K562 (cell line): ENCODE results near the gene AQP11. TPM values are rescaled to one million over a fixed set of nuclear protein-coding genes. Genes with fewer than 3 reads are reported as not detected.

ENCODE experiments used
- CBX2 ChIP-seq: fragments of 200-600 bp; sonication (generic); IDR thresholded peaks from one replicate; pipeline ENCODE4 v1.6.1; 2012; ENCODE audit warnings: mild to moderate bottlenecking, low read length, inconsistent platforms; ENCODE audit not compliant: insufficient read depth, poor library complexity, severe bottlenecking
- COPS2 ChIP-seq: fragments of 450-650 bp; conservative IDR thresholded peaks from 2 replicates; pipeline ENCODE4 v1.6.1; 2016; ENCODE audit warnings: mild to moderate bottlenecking, moderate library complexity
- CTBP1 ChIP-seq: fragments of 450-650 bp; IDR thresholded peaks from 2 replicates; pipeline ENCODE4 v1.6.1; 2016; ENCODE audit warnings: borderline replicate concordance
- SMARCE1 ChIP-seq: fragments of 450-650 bp; IDR thresholded peaks from 2 replicates; pipeline ENCODE4 v1.7.1; 2016; ENCODE audit warnings: mild to moderate bottlenecking
- SNRNP70 ChIP-seq: fragments of 200-400 bp; formaldehyde crosslinking; optimal IDR thresholded peaks from 2 replicates; pipeline ENCODE3; 2017; ENCODE audit warnings: low read depth, low read length
- ZNF140 ChIP-seq: fragments of 250-450 bp; sonication (Bioruptor Pico); IDR thresholded peaks from 2 replicates; pipeline ENCODE4 v1.8.0; 2021; ENCODE audit warnings: moderate library complexity, mild to moderate bottlenecking, inconsistent platforms
- ZNF561 ChIP-seq: fragments of 450-650 bp; formaldehyde crosslinking; conservative IDR thresholded peaks from 2 replicates; pipeline ENCODE4 v1.4.0; 2020; ENCODE audit warnings: mild to moderate bottlenecking, moderate library complexity
- polyA plus RNA-seq, 8 experiments: library from polyadenylated mRNA; depleted of rRNA in 4 of 8; stranded (reverse) in 5 of 8; unstranded in 3 of 8; fragments of >200 nt; fragmentation: Nextera tagmentation in 2 of 8; fragmentation: Illumina TruSeq in 1 of 8; extraction: Ambion mirVana in 2 of 8; extraction: Trizol in 1 of 8; gene quantifications; 2 replicates each; pipeline versions ENCODE4 v1.2.1 to v1.2.3, GENCODE V29; 2011 to 2014; ENCODE audit warnings: inconsistent platforms in 1 of 8, missing spikeins in 1 of 8
- total RNA-seq, 7 experiments: library from RNA; depleted of rRNA in 6 of 7; stranded (reverse); fragments of >200 nt in 6 of 7; fragmentation: Illumina TruSeq in 2 of 7; extraction: Trizol in 2 of 7; gene quantifications; 2 replicates each; pipeline versions ENCODE4 v1.2.1 to v1.2.3, GENCODE V29; 2011 to 2021; ENCODE audit warnings: low replicate concordance in 1 of 7
- TF ChIP-seq, protein P1 (sequence below): fragments of 450-650 bp; IDR thresholded peaks from 2 replicates; pipeline ENCODE4 v1.6.1; 2016; ENCODE audit warnings: mild to moderate bottlenecking, moderate library complexity
- TF ChIP-seq, protein P2 (sequence below): IDR thresholded peaks from 2 replicates; pipeline ENCODE4 v1.6.1; 2011; ENCODE audit not compliant: insufficient read length; ENCODE audit errors: extremely low read depth
- TF ChIP-seq, protein P3 (sequence below), 2 experiments: fragments of 450-650 bp; conservative IDR thresholded peaks; 2 replicates each; pipeline ENCODE4 v1.6.1; 2017; ENCODE audit warnings: mild to moderate bottlenecking in 2 of 2, moderate library complexity in 2 of 2
- TF ChIP-seq, protein P4 (sequence below), 3 experiments: IDR thresholded peaks in 2 of 3; conservative IDR thresholded peaks in 1 of 3; 2 replicates each; pipeline ENCODE4 v1.5.1; 2011 to 2012; ENCODE audit warnings: low read length in 3 of 3, mild to moderate bottlenecking in 3 of 3, control low read depth in 2 of 3, improper control_type of control experiment in 1 of 3, inconsistent platforms in 1 of 3, low read depth in 1 of 3, mixed read lengths in 1 of 3, moderate library complexity in 1 of 3; ENCODE audit not compliant: insufficient read depth in 2 of 3

Gene AQP11
- total and polyA plus RNA-seq, 9 of the 15 experiments (the other 6 are each of a cell fraction or from before 2014, with no cell fraction given) = 0.09 to 1.0 (median 0.36) TPM

DNA sequence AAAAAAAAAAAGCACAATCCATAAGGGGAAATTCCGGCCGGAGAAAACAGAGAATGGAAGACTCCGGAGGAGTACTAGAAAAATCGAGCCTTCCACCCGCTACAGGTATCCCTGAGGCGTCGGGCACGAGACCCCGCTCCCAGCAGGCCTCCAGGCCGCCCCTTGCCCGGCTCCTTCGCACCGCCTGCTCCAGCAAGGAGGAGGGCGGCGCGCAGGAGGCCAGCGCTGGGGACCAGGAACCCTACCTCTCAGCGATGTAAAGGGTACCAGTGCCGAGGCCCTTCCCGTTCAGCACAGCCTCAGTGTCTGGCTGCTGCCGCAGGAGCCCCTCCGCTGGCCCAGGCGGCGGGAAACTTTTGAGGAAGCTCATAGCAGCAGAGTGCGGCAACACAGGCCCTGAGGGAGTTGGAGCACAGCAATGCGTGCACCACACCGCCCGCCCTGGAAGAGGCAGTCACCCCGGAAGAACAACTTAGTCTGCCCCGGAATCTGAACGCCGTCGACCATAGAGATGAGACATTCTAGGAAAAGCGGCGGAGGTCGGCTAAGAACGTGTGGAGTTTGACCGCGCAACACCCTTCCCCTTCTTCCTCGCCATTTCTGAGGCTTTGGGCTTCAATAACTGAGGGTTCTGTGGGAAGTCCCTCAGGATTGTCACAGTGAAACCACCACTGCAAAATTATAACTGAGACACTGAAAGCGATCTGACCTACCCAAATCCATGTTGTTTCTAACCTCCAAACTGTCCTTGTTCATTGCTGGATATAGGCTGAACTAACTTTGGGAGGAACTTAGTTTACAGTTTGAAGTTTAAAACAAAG lies 47.8 kb downstream of the AQP11 start, which contains the start of gene CLNS1A (continued):
- TF ChIP-seq CBX2 (no peak), COPS2 (no peak), ZNF561 (CRISPR knock-in tag) (no peak), CTBP1 (peak; percentile 64), SNRNP70 (no peak), SMARCE1 (peak; percentile 14; the same call in 1 of the 2 replicates), ZNF140 (CRISPR knock-in tag) (no peak)
- TF ChIP-seq, protein P1, sequence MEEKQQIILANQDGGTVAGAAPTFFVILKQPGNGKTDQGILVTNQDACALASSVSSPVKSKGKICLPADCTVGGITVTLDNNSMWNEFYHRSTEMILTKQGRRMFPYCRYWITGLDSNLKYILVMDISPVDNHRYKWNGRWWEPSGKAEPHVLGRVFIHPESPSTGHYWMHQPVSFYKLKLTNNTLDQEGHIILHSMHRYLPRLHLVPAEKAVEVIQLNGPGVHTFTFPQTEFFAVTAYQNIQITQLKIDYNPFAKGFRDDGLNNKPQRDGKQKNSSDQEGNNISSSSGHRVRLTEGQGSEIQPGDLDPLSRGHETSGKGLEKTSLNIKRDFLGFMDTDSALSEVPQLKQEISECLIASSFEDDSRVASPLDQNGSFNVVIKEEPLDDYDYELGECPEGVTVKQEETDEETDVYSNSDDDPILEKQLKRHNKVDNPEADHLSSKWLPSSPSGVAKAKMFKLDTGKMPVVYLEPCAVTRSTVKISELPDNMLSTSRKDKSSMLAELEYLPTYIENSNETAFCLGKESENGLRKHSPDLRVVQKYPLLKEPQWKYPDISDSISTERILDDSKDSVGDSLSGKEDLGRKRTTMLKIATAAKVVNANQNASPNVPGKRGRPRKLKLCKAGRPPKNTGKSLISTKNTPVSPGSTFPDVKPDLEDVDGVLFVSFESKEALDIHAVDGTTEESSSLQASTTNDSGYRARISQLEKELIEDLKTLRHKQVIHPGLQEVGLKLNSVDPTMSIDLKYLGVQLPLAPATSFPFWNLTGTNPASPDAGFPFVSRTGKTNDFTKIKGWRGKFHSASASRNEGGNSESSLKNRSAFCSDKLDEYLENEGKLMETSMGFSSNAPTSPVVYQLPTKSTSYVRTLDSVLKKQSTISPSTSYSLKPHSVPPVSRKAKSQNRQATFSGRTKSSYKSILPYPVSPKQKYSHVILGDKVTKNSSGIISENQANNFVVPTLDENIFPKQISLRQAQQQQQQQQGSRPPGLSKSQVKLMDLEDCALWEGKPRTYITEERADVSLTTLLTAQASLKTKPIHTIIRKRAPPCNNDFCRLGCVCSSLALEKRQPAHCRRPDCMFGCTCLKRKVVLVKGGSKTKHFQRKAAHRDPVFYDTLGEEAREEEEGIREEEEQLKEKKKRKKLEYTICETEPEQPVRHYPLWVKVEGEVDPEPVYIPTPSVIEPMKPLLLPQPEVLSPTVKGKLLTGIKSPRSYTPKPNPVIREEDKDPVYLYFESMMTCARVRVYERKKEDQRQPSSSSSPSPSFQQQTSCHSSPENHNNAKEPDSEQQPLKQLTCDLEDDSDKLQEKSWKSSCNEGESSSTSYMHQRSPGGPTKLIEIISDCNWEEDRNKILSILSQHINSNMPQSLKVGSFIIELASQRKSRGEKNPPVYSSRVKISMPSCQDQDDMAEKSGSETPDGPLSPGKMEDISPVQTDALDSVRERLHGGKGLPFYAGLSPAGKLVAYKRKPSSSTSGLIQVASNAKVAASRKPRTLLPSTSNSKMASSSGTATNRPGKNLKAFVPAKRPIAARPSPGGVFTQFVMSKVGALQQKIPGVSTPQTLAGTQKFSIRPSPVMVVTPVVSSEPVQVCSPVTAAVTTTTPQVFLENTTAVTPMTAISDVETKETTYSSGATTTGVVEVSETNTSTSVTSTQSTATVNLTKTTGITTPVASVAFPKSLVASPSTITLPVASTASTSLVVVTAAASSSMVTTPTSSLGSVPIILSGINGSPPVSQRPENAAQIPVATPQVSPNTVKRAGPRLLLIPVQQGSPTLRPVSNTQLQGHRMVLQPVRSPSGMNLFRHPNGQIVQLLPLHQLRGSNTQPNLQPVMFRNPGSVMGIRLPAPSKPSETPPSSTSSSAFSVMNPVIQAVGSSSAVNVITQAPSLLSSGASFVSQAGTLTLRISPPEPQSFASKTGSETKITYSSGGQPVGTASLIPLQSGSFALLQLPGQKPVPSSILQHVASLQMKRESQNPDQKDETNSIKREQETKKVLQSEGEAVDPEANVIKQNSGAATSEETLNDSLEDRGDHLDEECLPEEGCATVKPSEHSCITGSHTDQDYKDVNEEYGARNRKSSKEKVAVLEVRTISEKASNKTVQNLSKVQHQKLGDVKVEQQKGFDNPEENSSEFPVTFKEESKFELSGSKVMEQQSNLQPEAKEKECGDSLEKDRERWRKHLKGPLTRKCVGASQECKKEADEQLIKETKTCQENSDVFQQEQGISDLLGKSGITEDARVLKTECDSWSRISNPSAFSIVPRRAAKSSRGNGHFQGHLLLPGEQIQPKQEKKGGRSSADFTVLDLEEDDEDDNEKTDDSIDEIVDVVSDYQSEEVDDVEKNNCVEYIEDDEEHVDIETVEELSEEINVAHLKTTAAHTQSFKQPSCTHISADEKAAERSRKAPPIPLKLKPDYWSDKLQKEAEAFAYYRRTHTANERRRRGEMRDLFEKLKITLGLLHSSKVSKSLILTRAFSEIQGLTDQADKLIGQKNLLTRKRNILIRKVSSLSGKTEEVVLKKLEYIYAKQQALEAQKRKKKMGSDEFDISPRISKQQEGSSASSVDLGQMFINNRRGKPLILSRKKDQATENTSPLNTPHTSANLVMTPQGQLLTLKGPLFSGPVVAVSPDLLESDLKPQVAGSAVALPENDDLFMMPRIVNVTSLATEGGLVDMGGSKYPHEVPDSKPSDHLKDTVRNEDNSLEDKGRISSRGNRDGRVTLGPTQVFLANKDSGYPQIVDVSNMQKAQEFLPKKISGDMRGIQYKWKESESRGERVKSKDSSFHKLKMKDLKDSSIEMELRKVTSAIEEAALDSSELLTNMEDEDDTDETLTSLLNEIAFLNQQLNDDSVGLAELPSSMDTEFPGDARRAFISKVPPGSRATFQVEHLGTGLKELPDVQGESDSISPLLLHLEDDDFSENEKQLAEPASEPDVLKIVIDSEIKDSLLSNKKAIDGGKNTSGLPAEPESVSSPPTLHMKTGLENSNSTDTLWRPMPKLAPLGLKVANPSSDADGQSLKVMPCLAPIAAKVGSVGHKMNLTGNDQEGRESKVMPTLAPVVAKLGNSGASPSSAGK = peak; percentile 88
- TF ChIP-seq, protein P2, sequence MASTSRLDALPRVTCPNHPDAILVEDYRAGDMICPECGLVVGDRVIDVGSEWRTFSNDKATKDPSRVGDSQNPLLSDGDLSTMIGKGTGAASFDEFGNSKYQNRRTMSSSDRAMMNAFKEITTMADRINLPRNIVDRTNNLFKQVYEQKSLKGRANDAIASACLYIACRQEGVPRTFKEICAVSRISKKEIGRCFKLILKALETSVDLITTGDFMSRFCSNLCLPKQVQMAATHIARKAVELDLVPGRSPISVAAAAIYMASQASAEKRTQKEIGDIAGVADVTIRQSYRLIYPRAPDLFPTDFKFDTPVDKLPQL = peak; percentile 55
- TF ChIP-seq, protein P3, sequence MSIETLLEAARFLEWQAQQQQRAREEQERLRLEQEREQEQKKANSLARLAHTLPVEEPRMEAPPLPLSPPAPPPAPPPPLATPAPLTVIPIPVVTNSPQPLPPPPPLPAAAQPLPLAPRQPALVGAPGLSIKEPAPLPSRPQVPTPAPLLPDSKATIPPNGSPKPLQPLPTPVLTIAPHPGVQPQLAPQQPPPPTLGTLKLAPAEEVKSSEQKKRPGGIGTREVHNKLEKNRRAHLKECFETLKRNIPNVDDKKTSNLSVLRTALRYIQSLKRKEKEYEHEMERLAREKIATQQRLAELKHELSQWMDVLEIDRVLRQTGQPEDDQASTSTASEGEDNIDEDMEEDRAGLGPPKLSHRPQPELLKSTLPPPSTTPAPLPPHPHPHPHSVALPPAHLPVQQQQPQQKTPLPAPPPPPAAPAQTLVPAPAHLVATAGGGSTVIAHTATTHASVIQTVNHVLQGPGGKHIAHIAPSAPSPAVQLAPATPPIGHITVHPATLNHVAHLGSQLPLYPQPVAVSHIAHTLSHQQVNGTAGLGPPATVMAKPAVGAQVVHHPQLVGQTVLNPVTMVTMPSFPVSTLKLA (conservative IDR thresholded peaks at IDR 0.05) = peak; percentile 87 to 92
- TF ChIP-seq, protein P4, sequence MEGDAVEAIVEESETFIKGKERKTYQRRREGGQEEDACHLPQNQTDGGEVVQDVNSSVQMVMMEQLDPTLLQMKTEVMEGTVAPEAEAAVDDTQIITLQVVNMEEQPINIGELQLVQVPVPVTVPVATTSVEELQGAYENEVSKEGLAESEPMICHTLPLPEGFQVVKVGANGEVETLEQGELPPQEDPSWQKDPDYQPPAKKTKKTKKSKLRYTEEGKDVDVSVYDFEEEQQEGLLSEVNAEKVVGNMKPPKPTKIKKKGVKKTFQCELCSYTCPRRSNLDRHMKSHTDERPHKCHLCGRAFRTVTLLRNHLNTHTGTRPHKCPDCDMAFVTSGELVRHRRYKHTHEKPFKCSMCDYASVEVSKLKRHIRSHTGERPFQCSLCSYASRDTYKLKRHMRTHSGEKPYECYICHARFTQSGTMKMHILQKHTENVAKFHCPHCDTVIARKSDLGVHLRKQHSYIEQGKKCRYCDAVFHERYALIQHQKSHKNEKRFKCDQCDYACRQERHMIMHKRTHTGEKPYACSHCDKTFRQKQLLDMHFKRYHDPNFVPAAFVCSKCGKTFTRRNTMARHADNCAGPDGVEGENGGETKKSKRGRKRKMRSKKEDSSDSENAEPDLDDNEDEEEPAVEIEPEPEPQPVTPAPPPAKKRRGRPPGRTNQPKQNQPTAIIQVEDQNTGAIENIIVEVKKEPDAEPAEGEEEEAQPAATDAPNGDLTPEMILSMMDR (IDR thresholded peaks at IDR 0.05 in 2 of 3, conservative IDR thresholded peaks at IDR 0.05 in 1 of 3; ENCODE audit: insufficient read depth in 2 of 3, low read depth in 1 of 3, low read length in 3 of 3) = no peak
